Stromal cell of bone marrow (primary cell): ENCODE data around the gene TRIM46.
"Not testable (repeated sequence)": the region's sequence is repeated elsewhere in the genome, so short reads cannot be mapped to it uniquely, and the experiment has no call there.

ENCODE experiments used
- DNase-seq: peaks from one replicate; pipeline ENCODE4 v3.0.0-alpha.2; 2012; ENCODE audit warnings: low read depth

TRIM46 gene

GRCh38 chr1:155137154-155137949 lies 36.3 kb upstream of the TRIM46 start:
- no peak for DNase-seq

- DNase-seq = peak; percentile 65
These were observed 33.6 kb upstream of the TRIM46 start, which contains the start of gene DPM3 for GRCh38 chr1:155139895-155140629. TSS of gene DPM3 (minus strand) at chr1:155140531. CDS start at chr1:155140240, 291 bp downstream.

GRCh38 chr1:155140630-155140953 lies 33.1 kb upstream of the TRIM46 start:
- no peak for DNase-seq

- no peak for DNase-seq
These were observed 31.9 kb upstream of the TRIM46 start for GRCh38 chr1:155141749-155142148.

GRCh38 chr1:155145491-155145890 lies 28.2 kb upstream of the TRIM46 start:
- DNase-seq = no peak

GRCh38 chr1:155155996-155156643 lies 17.5 kb upstream of the TRIM46 start:
- DNase-seq = not testable (repeated sequence)

- DNase-seq = no peak
These were observed 14.7 kb upstream of the TRIM46 start for GRCh38 chr1:155158991-155159390.

- no peak for DNase-seq
These were observed 13.5 kb upstream of the TRIM46 start for GRCh38 chr1:155160128-155160527.

GRCh38 chr1:155162631-155163030 lies 11.0 kb upstream of the TRIM46 start:
- not testable (repeated sequence) for DNase-seq

GRCh38 chr1:155163785-155164184 lies 9.9 kb upstream of the TRIM46 start:
- not testable (repeated sequence) for DNase-seq

- DNase-seq = not testable (repeated sequence)
These were observed 9.0 kb upstream of the TRIM46 start for GRCh38 chr1:155164625-155165024.

GRCh38 chr1:155166051-155166470 lies 7.6 kb upstream of the TRIM46 start:
- DNase-seq = no peak

GRCh38 chr1:155166471-155167165 lies 7.0 kb upstream of the TRIM46 start:
- no peak for DNase-seq

- DNase-seq = peak; percentile 56
These were observed 6.2 kb upstream of the TRIM46 start for GRCh38 chr1:155167166-155168104.

- not testable (repeated sequence) for DNase-seq
These were observed 5.6 kb upstream of the TRIM46 start for GRCh38 chr1:155168105-155168445.

GRCh38 chr1:155168456-155169210 lies 5.0 kb upstream of the TRIM46 start:
- DNase-seq = no peak

- no peak for DNase-seq
These were observed 4.1 kb upstream of the TRIM46 start for GRCh38 chr1:155169541-155169940.

GRCh38 chr1:155170101-155170785 lies 3.4 kb upstream of the TRIM46 start:
- DNase-seq = no peak

- no peak for DNase-seq
These were observed 2.8 kb upstream of the TRIM46 start for GRCh38 chr1:155170806-155171205.
